Upper lobe of right lung (tissue), 1 donor: Measurements from ENCODE around the gene PKD1. TPM values are rescaled to one million over a fixed set of nuclear protein-coding genes. Genes with fewer than 3 reads are reported as not detected.

Experiments
- ATAC-seq: fragments of 200-7000 bp; cut with Tn5 transposase; one replicate; pipeline ENCODE4 v1.9.1; 2020; ENCODE audit warnings: mild to moderate bottlenecking, moderate library complexity
- DNase-seq: peaks from one replicate; pipeline ENCODE4 v3.0.0-alpha.2; 2020
- H3K27ac ChIP-seq: fragments of 200-600 bp; one replicate; pipeline ENCODE4 v1.8.0; 2022
- H3K27me3 ChIP-seq: fragments of 200-600 bp; one replicate; pipeline ENCODE4 v1.8.0; 2022; ENCODE audit warnings: mild to moderate bottlenecking
- H3K36me3 ChIP-seq: fragments of 200-600 bp; one replicate; pipeline ENCODE4 v1.8.0; 2022
- H3K4me1 ChIP-seq: fragments of 200-600 bp; one replicate; pipeline ENCODE4 v1.8.0; 2022
- H3K4me3 ChIP-seq: fragments of 200-600 bp; one replicate; pipeline ENCODE4 v1.8.0; 2022; ENCODE audit warnings: mild to moderate bottlenecking
- H3K9me3 ChIP-seq: fragments of 200-600 bp; one replicate; pipeline ENCODE4 v1.8.0; 2022
- intact Hi-C: fragments of 100-400 bp; cut with DNase I; formaldehyde crosslinking; loops from one replicate; pipeline ENCODE4 v1.11.0; 2022
- total RNA-seq: library from RNA; stranded (reverse); fragmentation: NEBNext Ultra II Directional; extraction: Animal tissue kit (Norgen Biotek cat#: 25700); gene quantifications from one replicate; pipeline ENCODE4 v1.2.1, GENCODE V29; 2021
- TF ChIP-seq, protein P1 (sequence below): fragments of 200-600 bp; IDR thresholded peaks from one replicate; pipeline ENCODE4 v1.8.0; 2022; ENCODE audit warnings: antibody characterized with exemption
- donor health status: DM: no; HTN: yes; CAD: no; lungs with severe emphysema.

PKD1 gene
- total RNA-seq, 1 donor from 2014 or later = 84.8 TPM

- DNase-seq (no peak), ATAC-seq (no peak)
- no peak overlapping the region for H3K4me3 ChIP-seq
- no peaks in the 10 kb centered on the region for H3K4me1 ChIP-seq
- peaks cover 50% of the 10 kb centered on the region for H3K36me3 ChIP-seq
- TF ChIP-seq, protein P1, sequence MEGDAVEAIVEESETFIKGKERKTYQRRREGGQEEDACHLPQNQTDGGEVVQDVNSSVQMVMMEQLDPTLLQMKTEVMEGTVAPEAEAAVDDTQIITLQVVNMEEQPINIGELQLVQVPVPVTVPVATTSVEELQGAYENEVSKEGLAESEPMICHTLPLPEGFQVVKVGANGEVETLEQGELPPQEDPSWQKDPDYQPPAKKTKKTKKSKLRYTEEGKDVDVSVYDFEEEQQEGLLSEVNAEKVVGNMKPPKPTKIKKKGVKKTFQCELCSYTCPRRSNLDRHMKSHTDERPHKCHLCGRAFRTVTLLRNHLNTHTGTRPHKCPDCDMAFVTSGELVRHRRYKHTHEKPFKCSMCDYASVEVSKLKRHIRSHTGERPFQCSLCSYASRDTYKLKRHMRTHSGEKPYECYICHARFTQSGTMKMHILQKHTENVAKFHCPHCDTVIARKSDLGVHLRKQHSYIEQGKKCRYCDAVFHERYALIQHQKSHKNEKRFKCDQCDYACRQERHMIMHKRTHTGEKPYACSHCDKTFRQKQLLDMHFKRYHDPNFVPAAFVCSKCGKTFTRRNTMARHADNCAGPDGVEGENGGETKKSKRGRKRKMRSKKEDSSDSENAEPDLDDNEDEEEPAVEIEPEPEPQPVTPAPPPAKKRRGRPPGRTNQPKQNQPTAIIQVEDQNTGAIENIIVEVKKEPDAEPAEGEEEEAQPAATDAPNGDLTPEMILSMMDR = no peak
- intact Hi-C loops = no loop called here
- no peaks in the 10 kb centered on the region for H3K27me3 ChIP-seq
- no peak overlapping the region for H3K27ac ChIP-seq
- no peaks in the 10 kb centered on the region for H3K9me3 ChIP-seq
Observed at GRCh38 chr16:2173366-2173765, 37.7 kb upstream of the PKD1 start.

DNA sequence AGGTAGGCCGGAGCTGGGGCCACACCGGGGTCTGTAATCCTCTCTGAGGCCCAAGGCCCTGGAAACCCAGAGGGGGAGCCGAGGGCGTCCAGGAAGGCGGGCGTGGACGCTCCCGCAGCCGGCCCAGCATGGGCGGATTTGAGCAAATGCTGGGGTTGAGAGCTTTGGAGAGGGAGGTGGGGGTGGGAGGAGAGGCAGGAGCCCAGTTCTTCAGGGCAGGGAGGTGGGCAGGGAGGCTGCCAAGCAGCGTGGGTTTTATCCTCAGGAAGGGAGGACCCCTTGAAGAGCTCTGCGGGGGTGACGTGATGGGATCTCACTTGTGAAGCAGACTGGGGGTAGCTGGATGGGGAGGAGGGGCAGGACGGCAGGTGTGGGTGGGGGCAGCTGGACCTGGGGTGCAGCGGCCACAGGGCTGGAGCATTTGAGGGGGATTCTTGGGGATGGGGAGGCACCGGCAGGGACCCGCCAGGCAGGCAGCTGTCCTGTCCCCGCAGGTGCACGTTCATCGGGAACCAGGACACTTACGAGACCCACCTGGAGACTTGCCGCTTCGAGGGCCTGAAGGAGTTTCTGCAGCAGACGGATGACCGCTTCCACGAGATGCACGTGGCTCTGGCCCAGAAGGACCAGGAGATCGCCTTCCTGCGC is 37.1 kb upstream of the PKD1 start:
- TF ChIP-seq, protein P1 = no peak
- ATAC-seq (no peak), DNase-seq (no peak)
- Histone ChIP-seq H3K4me1 (no peaks in the 10 kb centered on the region), H3K27ac (no peak overlapping the region), H3K9me3 (no peaks in the 10 kb centered on the region), H3K27me3 (no peaks in the 10 kb centered on the region), H3K36me3 (peaks cover 55% of the 10 kb centered on the region), H3K4me3 (no peak overlapping the region)
- intact Hi-C loops = no loop called here

DNA sequence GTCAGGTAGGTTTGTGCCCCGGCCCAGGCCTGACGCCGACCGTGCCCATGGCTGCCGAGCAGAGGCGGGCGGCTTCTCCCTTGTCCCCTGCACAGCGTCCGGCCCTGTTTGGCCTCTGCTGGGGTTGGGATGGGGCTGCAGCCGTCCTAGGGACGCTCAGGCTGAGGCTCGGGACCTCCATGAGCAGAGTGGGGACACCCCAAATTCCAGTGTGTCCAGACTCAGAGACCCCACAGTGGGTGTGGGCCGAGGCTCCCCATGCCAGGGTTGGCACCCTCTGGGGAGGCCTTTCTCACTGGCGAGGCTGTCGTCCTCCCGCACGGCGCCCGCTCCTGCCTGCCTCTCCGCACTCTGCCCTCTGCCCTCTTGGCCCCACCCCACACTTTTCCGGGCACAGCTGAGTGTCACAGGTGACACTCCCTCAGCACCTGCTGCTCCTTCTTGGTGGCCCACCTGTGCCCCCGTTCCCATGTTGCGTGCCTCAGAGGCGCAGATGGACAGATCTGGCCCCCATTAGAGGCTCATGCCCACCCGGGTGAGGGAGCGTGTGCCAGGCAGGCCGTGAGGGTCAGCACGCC is 36.0 kb upstream of the PKD1 start:
- Histone ChIP-seq H3K4me3 (peak overlapping the region; percentile 47), H3K4me1 (no peaks in the 10 kb centered on the region), H3K9me3 (no peaks in the 10 kb centered on the region), H3K27me3 (no peaks in the 10 kb centered on the region), H3K27ac (no peak overlapping the region), H3K36me3 (peaks cover 64% of the 10 kb centered on the region)
- intact Hi-C loops = no loop called here
- DNase-seq (no peak), ATAC-seq (no peak)
- TF ChIP-seq, protein P1 = no peak

DNA sequence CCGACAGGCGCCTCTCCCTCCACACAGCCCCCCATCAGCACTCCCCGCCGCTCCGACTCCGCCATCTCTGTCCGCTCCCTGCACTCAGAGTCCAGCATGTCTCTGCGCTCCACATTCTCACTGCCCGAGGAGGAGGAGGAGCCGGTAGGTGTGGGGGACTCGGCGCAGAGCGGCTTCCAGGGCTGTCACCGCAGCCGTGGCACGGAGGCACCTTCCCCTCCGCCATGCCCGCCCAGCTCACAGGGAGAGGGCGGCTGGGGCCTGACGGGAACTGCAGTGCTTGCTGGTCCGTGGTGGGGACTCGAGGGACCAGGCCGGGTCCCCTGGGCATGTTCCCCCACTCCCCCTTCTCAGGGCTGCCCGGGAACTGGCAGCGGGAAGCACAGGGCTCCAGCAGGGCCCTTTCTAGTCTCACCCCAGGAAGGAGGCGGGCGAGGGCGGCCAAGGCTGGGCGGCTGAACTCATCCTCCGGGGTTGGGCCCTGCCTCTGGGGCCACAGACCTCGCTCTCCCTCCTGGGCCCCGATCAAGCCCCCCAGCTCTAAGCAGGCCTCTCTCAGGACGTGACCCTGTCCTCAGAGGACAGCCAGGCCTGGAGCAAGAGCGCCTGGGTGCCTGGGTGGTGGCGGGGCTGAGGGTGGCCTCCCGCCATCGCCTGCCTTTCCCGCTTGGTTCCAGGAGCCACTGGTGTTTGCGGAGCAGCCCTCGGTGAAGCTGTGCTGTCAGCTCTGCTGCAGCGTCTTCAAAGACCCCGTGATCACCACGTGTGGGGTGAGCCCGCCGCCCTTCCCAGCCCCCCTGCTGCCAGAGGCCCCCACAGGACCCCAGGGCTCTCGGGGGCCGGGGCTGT is 35.1 kb upstream of the PKD1 start:
- Histone ChIP-seq H3K27me3 (no peaks in the 10 kb centered on the region), H3K9me3 (no peaks in the 10 kb centered on the region), H3K4me1 (no peaks in the 10 kb centered on the region), H3K4me3 (peak overlapping the region; percentile 47), H3K36me3 (peaks cover 64% of the 10 kb centered on the region), H3K27ac (peak overlapping the region; percentile 68)
- TF ChIP-seq, protein P1 = no peak
- DNase-seq (no peak), ATAC-seq (no peak)
- intact Hi-C loops = no loop called here

GRCh38 chr16:2170080-2170479 is 34.4 kb upstream of the PKD1 start:
- peak overlapping the region; percentile 68 for H3K27ac ChIP-seq
- intact Hi-C loops = no loop called here
- peak overlapping the region; percentile 47 for H3K4me3 ChIP-seq
- ATAC-seq (peak; percentile 46), DNase-seq (no peak)
- TF ChIP-seq, protein P1 = no peak
- H3K36me3 ChIP-seq = peaks cover 59% of the 10 kb centered on the region
- H3K4me1 ChIP-seq = no peaks in the 10 kb centered on the region
- no peaks in the 10 kb centered on the region for H3K9me3 ChIP-seq
- H3K27me3 ChIP-seq = no peaks in the 10 kb centered on the region
